Colonic mucosa (tissue), 4 donors: ENCODE results near the gene TMUB1. TPM values are rescaled to one million over a fixed set of nuclear protein-coding genes. Genes with fewer than 3 reads are reported as not detected.

Experiments
- DNase-seq: peaks from one replicate; pipeline ENCODE4 v3.0.0-alpha.2; 2020
- H3K27ac ChIP-seq: fragments of 200-600 bp; one replicate; pipeline ENCODE4 v1.8.0; 2021
- H3K27me3 ChIP-seq: fragments of 200-600 bp; one replicate; pipeline ENCODE4 v1.8.0; 2021
- H3K36me3 ChIP-seq: fragments of 200-600 bp; one replicate; pipeline ENCODE4 v1.8.0; 2021
- H3K4me1 ChIP-seq: fragments of 200-600 bp; one replicate; pipeline ENCODE4 v1.8.0; 2021; ENCODE audit warnings: mild to moderate bottlenecking
- H3K4me3 ChIP-seq: fragments of 200-600 bp; one replicate; pipeline ENCODE4 v1.8.0; 2021
- H3K9ac ChIP-seq, 2 donors: one replicate each; pipeline ENCODE4 v1.7.0; 2013; ENCODE audit warnings: control low read depth in 2 of 2, low read depth in 2 of 2, low read length in 2 of 2
- H3K9me3 ChIP-seq: fragments of 200-600 bp; one replicate; pipeline ENCODE4 v1.8.0; 2021
- CTCF ChIP-seq: fragments of 200-600 bp; IDR thresholded peaks from one replicate; pipeline ENCODE4 v1.8.0; 2022; ENCODE audit warnings: antibody characterized with exemption, mild to moderate bottlenecking
- intact Hi-C: fragments of 100-400 bp; cut with DNase I; formaldehyde crosslinking; loops from one replicate; pipeline ENCODE4 v1.14.1; 2022
- total RNA-seq, 2 donors: library from RNA; stranded (reverse); fragmentation: NEBNext Ultra II Directional in 1 of 2; extraction: Animal tissue kit (Norgen Biotek cat#: 25700) in 1 of 2; gene quantifications; one replicate each; pipeline ENCODE4 v1.2.1, GENCODE V29; 2021
- donor health status: healthy.
- donor health status: DM: no; HTN: no; CAD: no.
- donor health status: DM: no; HTN: no; CAD: no.

Gene TMUB1
- total RNA-seq, 2 donors from 2014 or later, result 73.4 to 103 TPM

GRCh38 chr7:151032936-151033863 is 50.1 kb downstream of the TMUB1 start:
- intact Hi-C loops, result loop anchor here (5.0 kb wide), 1 partner anchor 79 kb away; no protein-coding TSS in a partner anchor
- no peaks in the 10 kb centered on the region for H3K4me1 ChIP-seq
- H3K9me3 ChIP-seq, result no peaks in the 10 kb centered on the region
- H3K27me3 ChIP-seq, result no peaks in the 10 kb centered on the region
- no peak overlapping the region for H3K27ac ChIP-seq
- H3K9ac ChIP-seq, result no peak overlapping the region
- no peak for TF ChIP-seq CTCF
- no peaks in the 10 kb centered on the region for H3K36me3 ChIP-seq
- DNase-seq, result no peak
- H3K4me3 ChIP-seq, result no peak overlapping the region

Other genes with a start within 250 kb of the TMUB1 start
- 100 to 1,000 TPM; 308 to 353 TPM for gene AOC1, start 231.0 kb downstream of the TMUB1 start, total RNA-seq
- 1 to 10 TPM; 3.3 to 8.8 TPM for gene KCNH2, start 105.2 kb downstream of the TMUB1 start, total RNA-seq
- 1 to 10 TPM; 4.0 to 4.2 TPM for gene NOS3, start 92.5 kb downstream of the TMUB1 start, total RNA-seq
- 1 to 10 TPM in 1 of 2 donors, under 1 TPM in 1; 0.66 to 1.2 TPM for gene ATG9B, start 59.0 kb downstream of the TMUB1 start, total RNA-seq
- gene ABCB8, start 55.0 kb downstream of the TMUB1 start, total RNA-seq, result 10 to 100 TPM; 26.7 to 59.5 TPM
- gene ASIC3, start 35.0 kb downstream of the TMUB1 start, total RNA-seq, result 1 to 10 TPM; 1.0 to 2.2 TPM
- gene CDK5, start 25.6 kb downstream of the TMUB1 start, total RNA-seq, result 10 to 100 TPM; 11.3 to 15.9 TPM
- gene SLC4A2, start 23.9 kb downstream of the TMUB1 start, total RNA-seq, result 100 to 1,000 TPM in 1 of 2 donors, 10 to 100 TPM in 1; 76.7 to 169 TPM
- gene FASTK, start 2.7 kb downstream of the TMUB1 start, total RNA-seq, result 100 to 1,000 TPM in 1 of 2 donors, 10 to 100 TPM in 1; 67.0 to 149 TPM
- 10 to 100 TPM; 50.8 to 79.2 TPM for gene AGAP3, start 3.0 kb upstream of the TMUB1 start, total RNA-seq
- not detected for gene GBX1, start 84.2 kb upstream of the TMUB1 start, total RNA-seq
- not detected for gene ASB10, start 103.8 kb upstream of the TMUB1 start, total RNA-seq
- not detected for gene H2BK1, start 127.0 kb upstream of the TMUB1 start, total RNA-seq
- gene ABCF2, start 143.7 kb upstream of the TMUB1 start, total RNA-seq, result 10 to 100 TPM; 25.6 to 38.3 TPM
- gene CHPF2, start 149.0 kb upstream of the TMUB1 start, total RNA-seq, result 10 to 100 TPM; 36.2 to 42.7 TPM
- 1 to 10 TPM; 4.3 to 6.7 TPM for gene SMARCD3, start 165.2 kb upstream of the TMUB1 start, total RNA-seq